Effector memory CD8-positive, alpha-beta T cell (primary cell): ENCODE results near the gene BARHL2.

ENCODE experiments used
- ATAC-seq: fragments of 150-1000 bp; cut with Tn5 transposase; replicated peaks from 2 replicates; pipeline ENCODE4 v1.10.0; 2021; ENCODE audit warnings: mild to moderate bottlenecking, moderate library complexity
- DNase-seq, 3 experiments: peaks; one replicate each; pipeline ENCODE4 v3.0.0; 2021
- H3K27ac Mint-ChIP-seq, 2 donors: one replicate each; pipeline ENCODE4 v1.8.0; 2022; ENCODE audit warnings: mild to moderate bottlenecking in 2 of 2, mixed read lengths in 2 of 2, moderate library complexity in 2 of 2
- H3K27me3 Mint-ChIP-seq, 2 donors: one replicate each; pipeline ENCODE4 v1.8.0; 2022; ENCODE audit warnings: mixed read lengths in 2 of 2
- H3K36me3 Mint-ChIP-seq: one replicate; pipeline ENCODE4 v1.8.0; 2022; ENCODE audit warnings: mild to moderate bottlenecking, moderate library complexity, mixed read lengths; ENCODE audit not compliant: insufficient read depth
- H3K4me1 Mint-ChIP-seq, 2 donors: one replicate each; pipeline ENCODE4 v1.8.0; 2022; ENCODE audit warnings: low read depth in 2 of 2, mixed read lengths in 2 of 2
- H3K4me3 Mint-ChIP-seq, 2 donors: one replicate each; pipeline ENCODE4 v1.8.0; 2022; ENCODE audit warnings: mild to moderate bottlenecking in 2 of 2, mixed read lengths in 2 of 2, moderate library complexity in 2 of 2
- H3K9me3 Mint-ChIP-seq, 2 donors: one replicate each; pipeline ENCODE4 v1.8.0; 2022; ENCODE audit warnings: mixed read lengths in 2 of 2

The BARHL2 gene

DNA sequence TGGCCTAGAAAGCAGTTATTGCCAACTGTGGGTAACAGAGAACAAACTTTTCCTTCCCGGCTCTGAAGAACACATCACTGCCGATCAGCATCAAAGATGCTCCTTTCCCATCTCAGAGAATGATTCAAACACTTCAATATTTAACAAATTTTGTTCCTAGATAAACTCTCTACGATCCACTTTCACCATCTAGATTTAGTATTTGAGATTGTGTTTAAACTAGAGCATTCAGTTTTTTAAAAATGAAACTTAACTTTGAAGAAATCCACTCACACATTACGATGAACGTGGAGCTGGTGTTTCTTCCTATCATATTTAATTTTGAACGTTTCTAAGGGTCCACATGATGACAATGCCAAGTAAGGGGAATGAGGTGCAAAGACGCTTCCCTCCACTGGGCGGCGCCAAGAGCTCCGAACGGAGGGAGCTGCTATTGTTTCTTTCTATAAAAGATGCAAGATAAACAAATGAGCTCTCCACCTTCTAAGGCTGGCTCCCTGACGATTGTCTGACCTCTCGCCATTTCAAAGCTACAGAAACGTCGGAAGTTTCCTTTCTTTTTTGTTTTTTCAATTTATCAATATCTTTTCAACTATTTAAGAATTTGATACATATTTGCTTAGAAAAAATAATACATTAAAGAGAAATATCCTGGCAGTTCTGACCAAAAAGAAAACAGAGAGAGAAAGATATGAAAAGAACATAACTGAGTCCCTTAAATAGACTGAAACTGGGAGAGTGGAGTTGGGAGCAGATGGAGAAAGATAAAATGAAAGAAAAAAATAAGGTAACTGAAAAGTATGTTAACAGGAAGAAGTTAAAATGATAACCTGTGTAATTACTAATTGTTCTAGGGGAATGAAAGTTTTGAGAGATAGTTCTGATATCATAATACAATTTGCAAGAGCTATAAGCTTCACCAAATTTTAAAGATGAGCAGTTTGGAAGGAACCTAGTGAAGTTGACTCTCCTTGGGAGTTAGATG lies 4.4 kb upstream of the BARHL2 start:
- H3K27me3 Mint-ChIP-seq: peaks cover 89 to 100% of the 10 kb centered on the region in 2 donors
- ATAC-seq: peak; percentile 63

GRCh38 chr1:90720145-90720636 lies 3.1 kb upstream of the BARHL2 start:
- no peak for ATAC-seq
- Mint-ChIP-seq H3K27me3 (peaks cover 87 to 100% of the 10 kb centered on the region in 2 donors), H3K27ac (no peak overlapping the region), H3K4me3 (no peak overlapping the region), H3K4me1 (peaks cover 15 to 31% of the 10 kb centered on the region in 2 donors), H3K9me3 (no peaks in the 10 kb centered on the region), H3K36me3 (peaks cover 55% of the 10 kb centered on the region)
- no peak for DNase-seq

More for the DNA sequence above, 4.4 kb upstream of the BARHL2 start:
- H3K36me3 Mint-ChIP-seq: peaks cover 61% of the 10 kb centered on the region
- no peak overlapping the region for H3K4me3 Mint-ChIP-seq
- H3K4me1 Mint-ChIP-seq: peaks cover 26 to 39% of the 10 kb centered on the region in 2 donors
- H3K27ac Mint-ChIP-seq: no peak overlapping the region
- peak; percentile 38 to 50 (median 46) for DNase-seq
- H3K9me3 Mint-ChIP-seq: peaks cover 4 to 7% of the 10 kb centered on the region in 2 donors

DNA sequence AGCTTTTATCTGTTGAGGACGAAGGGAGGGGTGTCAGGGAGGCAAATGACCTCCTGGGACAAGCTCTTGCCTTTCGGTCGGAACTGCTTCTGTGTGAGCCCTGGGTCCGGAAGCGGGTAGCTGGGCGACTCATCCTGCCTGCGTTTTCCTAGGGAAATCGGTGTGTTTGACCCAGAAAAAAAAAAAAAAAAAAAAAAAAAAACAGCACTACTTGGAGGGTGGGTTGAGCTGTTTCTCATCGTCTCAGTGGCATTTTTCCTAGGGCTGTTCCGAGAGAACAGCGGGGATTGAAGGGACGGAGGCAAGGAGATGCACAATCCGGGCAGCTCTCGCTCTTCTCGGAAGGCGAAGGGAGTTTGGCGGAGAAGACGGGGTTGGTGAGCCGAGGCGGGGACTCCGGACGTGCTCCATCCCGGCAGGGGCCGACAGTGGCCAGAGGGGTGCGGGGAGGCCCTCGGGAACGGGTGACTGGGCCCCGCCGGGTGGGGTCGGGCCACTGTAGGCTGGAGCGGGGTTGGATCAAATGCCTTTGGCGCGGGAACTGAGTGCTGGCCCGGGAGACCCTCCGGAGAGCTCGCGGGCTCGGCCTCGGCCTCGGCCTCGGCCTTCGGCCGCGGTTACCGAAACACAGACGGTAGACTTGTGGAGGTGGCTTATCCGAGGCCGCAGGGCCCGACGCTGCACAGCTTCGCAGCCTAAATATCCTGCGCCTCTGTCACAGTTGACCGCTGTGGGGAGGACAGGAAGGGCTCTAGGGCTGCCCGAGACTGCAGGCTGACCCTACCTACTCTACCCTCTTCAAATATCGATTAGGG lies 2.4 kb upstream of the BARHL2 start:
- Mint-ChIP-seq H3K27ac (peak overlapping the region in 1 of 2 donors; percentile 79), H3K4me3 (peak overlapping the region in 1 of 2 donors; percentile 14), H3K27me3 (peaks cover 87 to 100% of the 10 kb centered on the region in 2 donors), H3K4me1 (peaks cover 14 to 29% of the 10 kb centered on the region in 2 donors), H3K9me3 (no peaks in the 10 kb centered on the region), H3K36me3 (peaks cover 48% of the 10 kb centered on the region)
- ATAC-seq: no peak
- DNase-seq: no peak

- ATAC-seq (no peak), DNase-seq (no peak)
- peak overlapping the region; percentile 65 to 71 for H3K4me3 Mint-ChIP-seq
- H3K27ac Mint-ChIP-seq: peak overlapping the region in 1 of 2 donors; percentile 79
- H3K27me3 Mint-ChIP-seq: peaks cover 88 to 100% of the 10 kb centered on the region in 2 donors
- H3K36me3 Mint-ChIP-seq: peaks cover 39% of the 10 kb centered on the region
- peaks cover 17 to 25% of the 10 kb centered on the region in 2 donors for H3K4me1 Mint-ChIP-seq
- H3K9me3 Mint-ChIP-seq: no peaks in the 10 kb centered on the region
These were observed 1.6 kb upstream of the BARHL2 start for GRCh38 chr1:90718411-90719329.

GRCh38 chr1:90717665-90718410 lies 736 bp upstream of the BARHL2 start:
- DNase-seq (no peak), ATAC-seq (no peak)
- Mint-ChIP-seq H3K27me3 (peaks cover 89 to 100% of the 10 kb centered on the region in 2 donors), H3K4me3 (peak overlapping the region; percentile 65 to 71), H3K9me3 (no peaks in the 10 kb centered on the region), H3K36me3 (peaks cover 34% of the 10 kb centered on the region), H3K27ac (no peak overlapping the region), H3K4me1 (peaks cover 15 to 21% of the 10 kb centered on the region in 2 donors)

GRCh38 chr1:90717356-90717664 lies 208 bp upstream of the BARHL2 start:
- H3K4me3 Mint-ChIP-seq: peak overlapping the region; percentile 49 to 74
- H3K27ac Mint-ChIP-seq: peak overlapping the region in 1 of 2 donors; percentile 87
- peaks cover 15 to 21% of the 10 kb centered on the region in 2 donors for H3K4me1 Mint-ChIP-seq
- peaks cover 33% of the 10 kb centered on the region for H3K36me3 Mint-ChIP-seq
- DNase-seq (no peak), ATAC-seq (peak; percentile 33)
- H3K9me3 Mint-ChIP-seq: no peaks in the 10 kb centered on the region
- H3K27me3 Mint-ChIP-seq: peaks cover 89 to 100% of the 10 kb centered on the region in 2 donors

- Mint-ChIP-seq H3K9me3 (no peaks in the 10 kb centered on the region), H3K27me3 (peaks cover 89 to 100% of the 10 kb centered on the region in 2 donors), H3K4me1 (peaks cover 11 to 20% of the 10 kb centered on the region in 2 donors), H3K4me3 (peak overlapping the region; percentile 47 to 74), H3K36me3 (peaks cover 33% of the 10 kb centered on the region), H3K27ac (peak overlapping the region in 1 of 2 donors; percentile 87)
- DNase-seq (no peak), ATAC-seq (no peak)
These were observed 905 bp downstream of the BARHL2 start for GRCh38 chr1:90716243-90716551.

DNA sequence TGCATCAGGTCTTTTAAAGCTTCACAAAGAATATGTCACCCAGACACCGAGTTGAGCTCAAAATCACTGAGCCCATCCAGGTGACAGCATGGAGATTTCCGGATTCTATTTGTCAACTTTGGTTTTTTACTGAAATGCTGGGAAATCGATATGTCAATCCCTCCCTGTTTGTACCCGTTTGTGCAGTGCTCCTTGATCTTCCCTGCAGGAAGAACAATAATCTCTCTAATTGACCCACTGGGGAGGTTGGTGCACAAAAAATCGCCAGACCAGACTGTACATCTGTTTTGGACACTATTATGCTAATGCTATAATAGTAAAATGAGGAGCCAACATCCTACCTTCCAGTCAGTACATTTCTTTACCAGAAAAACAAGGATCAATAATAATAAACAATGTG lies 1.8 kb downstream of the BARHL2 start:
- Mint-ChIP-seq H3K4me1 (peaks cover 11 to 23% of the 10 kb centered on the region in 2 donors), H3K9me3 (no peaks in the 10 kb centered on the region), H3K27me3 (peaks cover 89 to 100% of the 10 kb centered on the region in 2 donors), H3K36me3 (peaks cover 33% of the 10 kb centered on the region), H3K4me3 (no peak overlapping the region), H3K27ac (no peak overlapping the region)
- ATAC-seq (no peak), DNase-seq (no peak)

DNA sequence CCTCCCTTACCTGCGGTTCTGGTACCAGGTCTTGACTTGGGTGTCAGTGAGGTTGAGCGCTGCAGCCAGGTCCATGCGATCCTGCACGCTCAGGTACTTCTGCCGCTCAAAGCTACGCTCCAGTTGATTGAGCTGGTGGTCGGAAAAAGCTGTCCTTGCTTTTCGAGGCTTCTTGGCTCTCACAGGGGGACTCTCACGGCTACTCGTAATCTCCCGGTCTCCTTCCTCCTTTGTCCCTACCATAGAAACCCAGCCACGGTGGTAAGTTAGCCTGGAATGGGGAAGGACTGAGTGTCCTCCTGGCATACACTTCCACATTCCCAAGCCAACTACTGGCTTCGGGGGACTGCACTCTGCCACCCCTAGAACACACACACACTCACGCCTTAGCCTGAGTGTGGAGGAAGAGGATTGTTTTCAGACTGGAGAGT lies 2.6 kb downstream of the BARHL2 start:
- Mint-ChIP-seq H3K4me3 (peak overlapping the region in 1 of 2 donors; percentile 4), H3K36me3 (peaks cover 33% of the 10 kb centered on the region), H3K4me1 (peaks cover 11 to 23% of the 10 kb centered on the region in 2 donors), H3K27me3 (peaks cover 93 to 100% of the 10 kb centered on the region in 2 donors), H3K27ac (no peak overlapping the region), H3K9me3 (no peaks in the 10 kb centered on the region)
- no peak for ATAC-seq
- DNase-seq: no peak

- Mint-ChIP-seq H3K4me3 (peak overlapping the region in 1 of 2 donors; percentile 40), H3K27ac (no peak overlapping the region), H3K4me1 (peaks cover 11 to 20% of the 10 kb centered on the region in 2 donors), H3K36me3 (peaks cover 27% of the 10 kb centered on the region), H3K27me3 (peaks cover 93 to 100% of the 10 kb centered on the region in 2 donors), H3K9me3 (no peaks in the 10 kb centered on the region)
- DNase-seq: no peak
- ATAC-seq: peak; percentile 16
These were observed 3.2 kb downstream of the BARHL2 start for GRCh38 chr1:90713741-90714509.

- no peak overlapping the region for H3K4me3 Mint-ChIP-seq
- H3K27me3 Mint-ChIP-seq: peaks cover 94 to 100% of the 10 kb centered on the region in 2 donors
- ATAC-seq: no peak
- no peak for DNase-seq
- H3K27ac Mint-ChIP-seq: no peak overlapping the region
- H3K4me1 Mint-ChIP-seq: peaks cover 11 to 17% of the 10 kb centered on the region in 2 donors
- peaks cover 19% of the 10 kb centered on the region for H3K36me3 Mint-ChIP-seq
- no peaks in the 10 kb centered on the region for H3K9me3 Mint-ChIP-seq
These were observed 4.0 kb downstream of the BARHL2 start for GRCh38 chr1:90712915-90713730.
